Gastroesophageal sphincter (tissue), 4 donors: Measurements from ENCODE around the gene DCAF10. TPM values are rescaled to one million over a fixed set of nuclear protein-coding genes. Genes with fewer than 3 reads are reported as not detected.
"Not testable (repeated sequence)": the region's sequence is repeated elsewhere in the genome, so short reads cannot be mapped to it uniquely, and the experiment has no call there.

Experiments
- ATAC-seq: fragments of 150-250 bp; one replicate; pipeline ENCODE4 v1.9.1; 2016; ENCODE audit warnings: mild to moderate bottlenecking, moderate library complexity
- H3K27ac ChIP-seq, 4 donors: fragments of 200-600 bp; sonication (generic) in 3 of 4; 1 replicate in 3 of 4; 2 replicates in 1 of 4; pipeline ENCODE4 v1.5.1; 2016 to 2019
- H3K27me3 ChIP-seq: fragments of 200-600 bp; sonication (generic); one replicate; pipeline ENCODE4 v1.5.1; 2019
- H3K36me3 ChIP-seq, 2 donors: fragments of 200-600 bp; sonication (generic); one replicate each; pipeline ENCODE4 v1.5.1; 2019; ENCODE audit warnings: control low read depth in 1 of 2
- H3K4me1 ChIP-seq, 3 donors: fragments of 200-600 bp; sonication (generic); 1 replicate in 2 of 3; 2 replicates in 1 of 3; pipeline ENCODE4 v1.5.1; 2016 to 2019; ENCODE audit warnings: control low read depth in 2 of 3
- H3K4me3 ChIP-seq, 2 donors: fragments of 200-600 bp; sonication (generic); one replicate each; pipeline ENCODE4 v1.5.1; 2019; ENCODE audit warnings: mild to moderate bottlenecking in 1 of 2, moderate library complexity in 1 of 2
- H3K9me3 ChIP-seq, 3 donors: fragments of 200-600 bp; sonication (generic); one replicate each; pipeline ENCODE4 v1.5.1; 2017 to 2019; ENCODE audit warnings: control low read depth in 2 of 3
- EP300 ChIP-seq: sonication (generic); formaldehyde crosslinking; IDR thresholded peaks from one replicate; pipeline ENCODE4 v1.6.1; 2017; ENCODE audit warnings: antibody characterized with exemption, mild to moderate bottlenecking
- POLR2A ChIP-seq, 2 donors: fragments of 450-650 bp; IDR thresholded peaks; one replicate each; pipeline ENCODE4 v1.6.1; 2017; ENCODE audit warnings: antibody characterized with exemption in 2 of 2, mild to moderate bottlenecking in 2 of 2, moderate library complexity in 1 of 2
- POLR2AphosphoS5 ChIP-seq: sonication (generic); formaldehyde crosslinking; IDR thresholded peaks from one replicate; pipeline ENCODE4 v1.6.1; 2017; ENCODE audit warnings: antibody characterized with exemption
- WGBS, 2 donors: methylation state at CpG; one replicate each; pipeline ENCODE4 v1.1.5; 2018; ENCODE audit warnings: low coverage in 1 of 2; 5-methylcytosine and 5-hydroxymethylcytosine counted together
- total RNA-seq, 4 donors: library from RNA; depleted of rRNA; stranded (reverse); fragments of >200 nt; gene quantifications; one replicate each; pipeline ENCODE4 v1.1.0, GENCODE V29; 2016
- TF ChIP-seq, protein P1 (sequence below), 4 experiments: fragments of 200-600 bp in 2 of 4; fragments of 450-650 bp in 2 of 4; sonication (generic) in 1 of 4; IDR thresholded peaks; one replicate each; pipeline ENCODE4 v1.5.1; 2017 to 2019; ENCODE audit warnings: antibody characterized with exemption in 4 of 4, mild to moderate bottlenecking in 2 of 4, moderate library complexity in 2 of 4

The DCAF10 gene
- total RNA-seq, 4 donors from 2014 or later = 20.6 to 37.4 (median 30.1) TPM

GRCh38 chr9:37906312-37907239 lies 106.0 kb downstream of the DCAF10 start:
- H3K4me3 ChIP-seq = no peak overlapping the region
- WGBS, 2 donors = 79 to 91% methylated on average over 2 to 9 of the region's 11 CpGs

DNA sequence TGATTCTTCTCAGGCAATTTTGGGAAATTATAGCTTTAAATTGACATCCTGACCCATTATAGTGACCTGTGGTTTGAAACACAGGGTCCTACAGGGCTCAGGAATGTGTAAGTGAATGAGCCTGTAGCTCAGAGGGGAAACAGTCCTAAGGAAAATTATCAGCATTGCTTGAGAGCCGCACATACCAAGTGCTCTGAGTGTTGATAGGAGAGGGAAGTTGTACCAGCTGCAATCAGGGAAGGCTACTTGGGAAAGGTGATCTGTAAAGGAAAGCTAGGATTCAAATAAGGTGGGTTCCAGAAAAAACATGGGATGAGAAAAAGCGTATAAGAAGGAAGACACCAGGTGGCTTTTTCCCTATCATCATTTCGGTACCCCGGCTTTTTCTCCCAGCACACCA lies 107.7 kb downstream of the DCAF10 start:
- no peak for ATAC-seq

More at GRCh38 chr9:37906312-37907239, 106.0 kb downstream of the DCAF10 start:
- no peaks in the 10 kb centered on the region for H3K9me3 ChIP-seq
- no peaks in the 10 kb centered on the region for H3K36me3 ChIP-seq
- TF ChIP-seq POLR2AphosphoS5 = no peak
- TF ChIP-seq POLR2A (IDR thresholded peaks at IDR 0.05) = no peak
- no peak for TF ChIP-seq EP300
- TF ChIP-seq, protein P1, sequence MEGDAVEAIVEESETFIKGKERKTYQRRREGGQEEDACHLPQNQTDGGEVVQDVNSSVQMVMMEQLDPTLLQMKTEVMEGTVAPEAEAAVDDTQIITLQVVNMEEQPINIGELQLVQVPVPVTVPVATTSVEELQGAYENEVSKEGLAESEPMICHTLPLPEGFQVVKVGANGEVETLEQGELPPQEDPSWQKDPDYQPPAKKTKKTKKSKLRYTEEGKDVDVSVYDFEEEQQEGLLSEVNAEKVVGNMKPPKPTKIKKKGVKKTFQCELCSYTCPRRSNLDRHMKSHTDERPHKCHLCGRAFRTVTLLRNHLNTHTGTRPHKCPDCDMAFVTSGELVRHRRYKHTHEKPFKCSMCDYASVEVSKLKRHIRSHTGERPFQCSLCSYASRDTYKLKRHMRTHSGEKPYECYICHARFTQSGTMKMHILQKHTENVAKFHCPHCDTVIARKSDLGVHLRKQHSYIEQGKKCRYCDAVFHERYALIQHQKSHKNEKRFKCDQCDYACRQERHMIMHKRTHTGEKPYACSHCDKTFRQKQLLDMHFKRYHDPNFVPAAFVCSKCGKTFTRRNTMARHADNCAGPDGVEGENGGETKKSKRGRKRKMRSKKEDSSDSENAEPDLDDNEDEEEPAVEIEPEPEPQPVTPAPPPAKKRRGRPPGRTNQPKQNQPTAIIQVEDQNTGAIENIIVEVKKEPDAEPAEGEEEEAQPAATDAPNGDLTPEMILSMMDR (IDR thresholded peaks at IDR 0.05) = no peak
- H3K4me1 ChIP-seq = peaks cover 0 to 29% (median 12%) of the 10 kb centered on the region in 3 donors
- no peak for ATAC-seq
- no peak overlapping the region for H3K27ac ChIP-seq
- H3K27me3 ChIP-seq = no peaks in the 10 kb centered on the region

GRCh38 chr9:37908698-37909186 lies 108.1 kb downstream of the DCAF10 start:
- H3K9me3 ChIP-seq = no peaks in the 10 kb centered on the region
- H3K4me1 ChIP-seq = peaks cover 0 to 16% (median 0%) of the 10 kb centered on the region in 3 donors
- WGBS, 2 donors = 68 to 83% methylated on average over 1 to 4 of the region's 4 CpGs
- TF ChIP-seq, protein P1 (IDR thresholded peaks at IDR 0.05) = no peak
- no peak for TF ChIP-seq EP300
- no peak for TF ChIP-seq POLR2AphosphoS5
- no peak for TF ChIP-seq POLR2A (IDR thresholded peaks at IDR 0.05)
- H3K36me3 ChIP-seq = no peaks in the 10 kb centered on the region
- ATAC-seq = no peak
- no peak overlapping the region for H3K27ac ChIP-seq
- H3K4me3 ChIP-seq = no peak overlapping the region
- H3K27me3 ChIP-seq = no peaks in the 10 kb centered on the region

More for the DNA sequence above, 107.7 kb downstream of the DCAF10 start:
- H3K4me3 ChIP-seq = no peak overlapping the region
- TF ChIP-seq POLR2AphosphoS5 (no peak), EP300 (no peak), POLR2A (IDR thresholded peaks at IDR 0.05) (no peak)
- TF ChIP-seq, protein P1 (IDR thresholded peaks at IDR 0.05) = no peak
- no peak overlapping the region for H3K27ac ChIP-seq
- no peaks in the 10 kb centered on the region for H3K36me3 ChIP-seq
- peaks cover 0 to 15% (median 0%) of the 10 kb centered on the region in 3 donors for H3K4me1 ChIP-seq
- no peaks in the 10 kb centered on the region for H3K27me3 ChIP-seq
- 86 to 89% methylated on average over 4 of the region's 4 CpGs for WGBS, 2 donors
- H3K9me3 ChIP-seq = no peaks in the 10 kb centered on the region

DNA sequence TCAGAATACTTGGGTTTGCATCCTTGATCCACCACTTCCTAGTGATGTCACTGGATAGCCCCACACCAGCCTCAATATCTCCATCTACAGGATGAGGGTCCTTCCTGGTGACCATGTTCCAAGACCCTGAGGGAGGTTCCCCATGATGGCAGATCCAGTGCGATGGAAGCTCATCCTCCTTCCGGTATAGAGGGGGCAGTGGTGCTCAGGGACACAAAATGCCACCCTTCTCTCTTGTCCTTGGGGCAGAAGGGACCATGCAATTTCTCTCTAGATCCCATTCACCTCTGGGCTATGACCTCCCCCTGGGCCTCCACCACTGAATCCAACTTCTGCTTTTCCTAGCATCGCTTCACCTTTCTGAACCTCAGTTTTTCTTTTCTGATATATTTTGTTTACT lies 108.7 kb downstream of the DCAF10 start:
- no peak for ATAC-seq
- Histone ChIP-seq H3K27me3 (no peaks in the 10 kb centered on the region), H3K9me3 (no peaks in the 10 kb centered on the region), H3K4me1 (peaks cover 0 to 18% (median 0%) of the 10 kb centered on the region in 3 donors), H3K4me3 (no peak overlapping the region), H3K36me3 (no peaks in the 10 kb centered on the region), H3K27ac (no peak overlapping the region)
- TF ChIP-seq POLR2AphosphoS5 (no peak), POLR2A (IDR thresholded peaks at IDR 0.05) (no peak)
- 67 to 83% methylated on average over 3 of the region's 3 CpGs for WGBS, 2 donors

- not testable (repeated sequence) for ATAC-seq, H3K27ac ChIP-seq, H3K4me3 ChIP-seq, H3K9me3 ChIP-seq, H3K27me3 ChIP-seq, H3K36me3 ChIP-seq
- WGBS, 2 donors = 98 to 100% methylated on average over 1 to 4 of the region's 5 CpGs
- peaks cover 0 to 13% (median 0%) of the 10 kb centered on the region in 3 donors for H3K4me1 ChIP-seq
Observed at GRCh38 chr9:37909836-37910235, 109.2 kb downstream of the DCAF10 start.
